GM18873 (cell line): Measurements from ENCODE around the gene VPS50.

Experiments
- ATAC-seq: cut with Tn5 transposase; IDR thresholded peaks from one replicate; pipeline ENCODE4 v1.9.1; 2021; ENCODE audit warnings: mild to moderate bottlenecking, moderate library complexity, moderate number of reproducible peaks; ENCODE audit not compliant: unreplicated experiment, low FRiP score

VPS50 gene

GRCh38 chr7:93392984-93393383, 160.8 kb downstream of the VPS50 start:
- ATAC-seq, result no peak

- no peak for ATAC-seq
Measured at GRCh38 chr7:93399642-93400041, 167.5 kb downstream of the VPS50 start.

- ATAC-seq, result no peak
Measured at GRCh38 chr7:93402944-93403343, 170.8 kb downstream of the VPS50 start.

GRCh38 chr7:93407239-93407638, 175.1 kb downstream of the VPS50 start:
- no peak for ATAC-seq

GRCh38 chr7:93409324-93409723, 177.2 kb downstream of the VPS50 start:
- ATAC-seq, result no peak
